Endothelial cell (in vitro differentiated cells): Measurements from ENCODE around the gene CAB39. TPM values are rescaled to one million over a fixed set of nuclear protein-coding genes. Genes with fewer than 3 reads are reported as not detected.

Experiments
- DNase-seq: peaks from one replicate; pipeline ENCODE4 v3.0.0; 2021; ENCODE audit warnings: low spot score
- H3K27ac Mint-ChIP-seq: one replicate; pipeline ENCODE4 v1.8.0; 2021; ENCODE audit warnings: mixed read lengths, inconsistent platforms; ENCODE audit not compliant: unreplicated experiment
- H3K27me3 Mint-ChIP-seq: one replicate; pipeline ENCODE4 v1.8.0; 2021; ENCODE audit warnings: mild to moderate bottlenecking, moderate library complexity, mixed read lengths, inconsistent platforms; ENCODE audit not compliant: unreplicated experiment
- H3K36me3 Mint-ChIP-seq: one replicate; pipeline ENCODE4 v1.8.0; 2021; ENCODE audit warnings: mild to moderate bottlenecking, low read depth, mixed read lengths, inconsistent platforms; ENCODE audit not compliant: unreplicated experiment
- H3K4me1 Mint-ChIP-seq: one replicate; pipeline ENCODE4 v1.8.0; 2021; ENCODE audit warnings: mild to moderate bottlenecking, mixed read lengths, inconsistent platforms; ENCODE audit not compliant: unreplicated experiment
- H3K4me3 Mint-ChIP-seq: one replicate; pipeline ENCODE4 v1.8.0; 2021; ENCODE audit warnings: mild to moderate bottlenecking, mixed read lengths, inconsistent platforms; ENCODE audit not compliant: unreplicated experiment
- H3K9me3 Mint-ChIP-seq: one replicate; pipeline ENCODE4 v1.8.0; 2021; ENCODE audit warnings: mixed read lengths, inconsistent platforms; ENCODE audit not compliant: unreplicated experiment
- total RNA-seq: library from RNA; stranded (reverse); fragmentation: NEBNext Ultra II Directional; extraction: Animal tissue kit (Norgen Biotek cat#: 25700); gene quantifications from one replicate; pipeline ENCODE4 v1.2.1, GENCODE V29; 2021; ENCODE audit not compliant: unreplicated experiment
- TF ChIP-seq, protein P1 (sequence below): fragments of 200-600 bp; sonication (generic); IDR thresholded peaks from one replicate; pipeline ENCODE4 v1.5.0; 2021; ENCODE audit warnings: antibody characterized with exemption; ENCODE audit not compliant: unreplicated experiment

Gene CAB39
- total RNA-seq, 1 donor from 2014 or later, result 48.7 TPM

DNA sequence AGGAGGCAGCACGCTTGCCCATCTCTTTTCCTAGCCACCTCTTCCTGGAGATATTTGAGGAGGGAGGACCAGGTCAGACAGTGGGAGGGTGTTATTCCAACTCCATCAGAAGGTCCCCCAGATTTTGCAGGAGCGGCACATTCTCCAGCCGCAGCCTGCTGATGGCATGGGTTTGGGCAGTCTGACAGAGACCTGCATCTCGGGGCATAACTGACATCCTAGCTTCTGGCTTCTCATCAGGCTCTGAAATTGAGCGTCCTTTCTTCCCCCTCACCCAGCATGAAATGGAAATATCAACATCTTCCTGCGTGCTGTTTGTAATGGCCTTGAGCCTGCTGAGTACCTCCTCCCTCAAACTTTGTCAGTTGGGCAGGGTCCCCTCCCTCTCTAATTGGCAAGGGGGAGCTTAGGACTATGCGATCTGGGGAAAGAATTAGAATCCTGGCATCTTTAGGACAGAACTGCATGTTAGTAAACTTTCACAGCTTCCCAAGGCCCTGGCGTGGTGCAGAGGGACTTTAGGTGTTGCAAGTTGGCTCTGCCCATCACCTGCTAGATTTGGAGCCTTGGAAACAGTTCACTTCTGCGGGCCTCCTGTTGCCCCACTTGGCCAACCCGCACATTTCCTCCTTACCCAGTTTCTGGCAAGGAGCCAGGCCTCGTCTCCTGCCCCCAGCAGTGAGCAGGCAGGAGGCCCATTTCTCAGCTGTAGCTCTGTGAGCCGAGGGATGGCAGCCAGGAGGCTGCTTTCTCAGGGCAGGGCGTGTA lies 154.3 kb downstream of the CAB39 start:
- peaks cover 19% of the 10 kb centered on the region for H3K27me3 Mint-ChIP-seq
- no peaks in the 10 kb centered on the region for H3K9me3 Mint-ChIP-seq
- H3K4me3 Mint-ChIP-seq, result peak overlapping the region; percentile 86
- no peak for DNase-seq
- peaks cover 52% of the 10 kb centered on the region for H3K4me1 Mint-ChIP-seq
- no peaks in the 10 kb centered on the region for H3K36me3 Mint-ChIP-seq
- TF ChIP-seq, protein P1, sequence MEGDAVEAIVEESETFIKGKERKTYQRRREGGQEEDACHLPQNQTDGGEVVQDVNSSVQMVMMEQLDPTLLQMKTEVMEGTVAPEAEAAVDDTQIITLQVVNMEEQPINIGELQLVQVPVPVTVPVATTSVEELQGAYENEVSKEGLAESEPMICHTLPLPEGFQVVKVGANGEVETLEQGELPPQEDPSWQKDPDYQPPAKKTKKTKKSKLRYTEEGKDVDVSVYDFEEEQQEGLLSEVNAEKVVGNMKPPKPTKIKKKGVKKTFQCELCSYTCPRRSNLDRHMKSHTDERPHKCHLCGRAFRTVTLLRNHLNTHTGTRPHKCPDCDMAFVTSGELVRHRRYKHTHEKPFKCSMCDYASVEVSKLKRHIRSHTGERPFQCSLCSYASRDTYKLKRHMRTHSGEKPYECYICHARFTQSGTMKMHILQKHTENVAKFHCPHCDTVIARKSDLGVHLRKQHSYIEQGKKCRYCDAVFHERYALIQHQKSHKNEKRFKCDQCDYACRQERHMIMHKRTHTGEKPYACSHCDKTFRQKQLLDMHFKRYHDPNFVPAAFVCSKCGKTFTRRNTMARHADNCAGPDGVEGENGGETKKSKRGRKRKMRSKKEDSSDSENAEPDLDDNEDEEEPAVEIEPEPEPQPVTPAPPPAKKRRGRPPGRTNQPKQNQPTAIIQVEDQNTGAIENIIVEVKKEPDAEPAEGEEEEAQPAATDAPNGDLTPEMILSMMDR, result no peak
- no peak overlapping the region for H3K27ac Mint-ChIP-seq

DNA sequence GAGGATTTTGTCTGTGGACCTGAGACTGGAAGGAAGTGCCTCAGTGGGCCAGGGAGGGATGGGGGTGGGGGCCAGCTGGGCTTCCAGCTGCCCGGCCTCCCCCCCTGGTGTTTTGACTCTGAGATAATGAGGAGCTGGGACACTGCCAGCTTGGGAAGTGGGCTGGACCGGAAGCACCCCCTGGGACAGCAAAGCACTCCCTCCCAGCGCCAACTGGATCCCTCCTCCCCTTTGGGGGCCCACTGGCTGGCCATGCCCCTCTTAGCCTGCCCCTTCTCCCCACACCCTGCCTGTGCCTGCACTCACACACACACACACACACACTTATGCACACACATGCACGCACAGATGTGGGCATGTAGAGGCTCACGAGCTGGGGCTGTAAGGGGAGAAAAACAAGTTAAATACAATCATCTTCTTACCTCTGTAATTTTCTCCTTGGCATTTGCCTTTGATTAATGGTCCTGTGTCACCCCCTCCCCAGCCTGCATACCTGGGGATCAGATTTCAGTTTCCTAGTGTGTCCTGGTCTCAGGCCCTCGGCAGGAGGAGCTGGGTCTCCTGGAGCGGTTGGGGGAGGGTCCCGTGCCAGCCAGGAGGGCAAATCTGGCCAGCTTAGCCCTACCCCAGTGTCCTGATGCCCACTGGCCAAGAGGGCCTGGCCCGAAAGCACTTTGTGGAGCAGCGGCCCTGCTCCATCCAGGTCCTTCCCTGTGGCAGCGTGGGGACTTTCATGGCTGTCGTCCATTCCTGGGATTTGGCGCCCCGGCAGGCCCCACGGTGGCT lies 155.7 kb downstream of the CAB39 start:
- TF ChIP-seq, protein P1, result no peak
- Mint-ChIP-seq H3K36me3 (no peaks in the 10 kb centered on the region), H3K27me3 (peaks cover 17% of the 10 kb centered on the region), H3K9me3 (no peaks in the 10 kb centered on the region), H3K27ac (peak overlapping the region; percentile 82), H3K4me3 (peak overlapping the region; percentile 81), H3K4me1 (peaks cover 58% of the 10 kb centered on the region)
- DNase-seq, result no peak

DNA sequence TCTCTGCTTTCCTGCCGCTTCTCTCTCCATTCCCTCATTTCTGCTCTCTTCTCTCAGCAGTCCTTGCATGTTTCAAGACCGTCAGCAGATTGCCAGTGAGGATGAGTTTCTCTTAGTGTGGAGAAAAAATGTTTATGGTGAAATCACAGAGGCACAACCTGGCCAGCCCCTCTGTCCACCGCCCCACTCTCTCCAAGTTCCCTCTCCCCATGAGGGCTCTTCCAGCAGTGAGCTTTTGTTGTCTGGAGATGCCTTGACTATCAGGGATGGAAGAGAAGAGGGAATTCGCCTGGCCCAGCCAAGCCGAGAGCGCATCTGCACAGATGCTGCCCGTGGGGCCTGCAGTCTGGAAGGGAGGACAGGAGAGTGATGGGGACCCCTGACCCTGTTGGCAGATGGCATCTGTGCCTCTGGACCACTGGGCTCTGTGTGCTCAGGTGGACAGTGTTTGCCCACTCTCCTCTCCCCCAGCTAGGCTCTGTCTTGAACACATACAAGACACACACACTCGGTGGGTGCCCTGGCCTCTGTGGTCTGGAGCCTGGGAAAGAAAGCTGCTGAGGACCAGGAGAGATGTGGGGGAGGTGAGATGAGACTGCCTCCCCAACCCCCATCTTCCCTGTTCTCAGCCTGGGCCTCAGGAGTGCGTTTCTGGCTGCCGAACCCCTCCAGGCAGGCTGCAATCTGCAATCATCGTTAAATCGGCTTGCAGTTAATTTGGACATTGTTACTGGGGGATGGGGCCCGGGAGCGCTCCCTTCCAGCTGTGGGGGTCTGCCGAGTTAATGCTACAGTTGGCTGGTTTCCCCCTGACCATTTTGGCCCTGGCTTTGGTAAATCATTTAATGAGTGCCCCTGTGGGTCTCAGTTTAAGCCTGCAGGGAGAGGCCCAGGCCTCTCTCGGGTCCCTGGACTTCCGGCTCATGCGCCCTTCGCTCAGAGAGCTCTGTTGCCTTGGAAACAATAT lies 156.6 kb downstream of the CAB39 start:
- Mint-ChIP-seq H3K27ac (peak overlapping the region; percentile 82), H3K36me3 (no peaks in the 10 kb centered on the region), H3K4me1 (peaks cover 56% of the 10 kb centered on the region), H3K27me3 (peaks cover 16% of the 10 kb centered on the region), H3K9me3 (no peaks in the 10 kb centered on the region), H3K4me3 (peak overlapping the region; percentile 81)
- TF ChIP-seq, protein P1, result no peak
- no peak for DNase-seq

DNA sequence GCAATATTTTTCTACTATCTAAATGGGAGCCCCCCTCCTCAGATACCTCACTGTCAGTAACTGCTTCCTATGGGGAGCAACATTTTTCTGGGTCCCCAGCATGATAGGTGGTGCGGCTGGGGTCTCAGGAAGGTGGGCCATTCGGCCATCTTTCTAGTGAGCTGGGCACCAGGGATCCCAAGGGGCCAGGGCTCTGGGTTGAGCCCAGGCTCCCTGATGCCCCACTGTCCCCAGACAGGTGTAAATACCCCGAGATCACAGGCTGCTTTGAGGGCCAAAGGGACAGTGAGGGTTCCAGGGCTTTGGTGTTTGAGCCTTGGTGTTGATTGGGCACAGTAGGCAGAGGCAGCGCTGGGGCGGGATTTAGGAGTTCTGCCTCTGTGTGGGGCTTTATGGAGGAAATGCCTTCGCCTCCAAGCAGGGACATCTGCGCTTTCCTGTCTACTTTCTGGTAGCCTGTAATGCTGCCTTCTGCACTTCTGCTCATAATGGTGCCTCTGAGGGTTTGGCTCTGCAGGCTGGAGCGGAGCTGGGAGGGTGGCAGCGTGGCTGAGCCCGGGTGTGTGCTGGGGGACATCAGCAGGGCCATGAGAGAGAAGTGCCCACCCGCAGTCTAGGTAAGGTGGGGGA lies 157.4 kb downstream of the CAB39 start:
- peak overlapping the region; percentile 31 for H3K27ac Mint-ChIP-seq
- TF ChIP-seq, protein P1, result no peak
- H3K4me3 Mint-ChIP-seq, result no peak overlapping the region
- peaks cover 15% of the 10 kb centered on the region for H3K27me3 Mint-ChIP-seq
- no peak for DNase-seq
- peaks cover 52% of the 10 kb centered on the region for H3K4me1 Mint-ChIP-seq
- no peaks in the 10 kb centered on the region for H3K9me3 Mint-ChIP-seq
- H3K36me3 Mint-ChIP-seq, result no peaks in the 10 kb centered on the region

Other genes starting within 250 kb of the CAB39 start
- gene ITM2C, start 152.1 kb downstream of the CAB39 start, total RNA-seq, result 279 TPM
- gene GPR55, start 212.4 kb downstream of the CAB39 start, total RNA-seq, result 0.28 TPM